LHCN-M2 (cell line): ENCODE measurements around the gene NGLY1. TPM values are rescaled to one million over a fixed set of nuclear protein-coding genes. Genes with fewer than 3 reads are reported as not detected.

Experiments
- DNase-seq: peaks from one replicate; pipeline ENCODE4 v3.0.0-alpha.2; 2012; ENCODE audit warnings: low read depth
- polyA plus RNA-seq: library from polyadenylated mRNA; unstranded; fragments of >200 nt; gene quantifications from one replicate; pipeline ENCODE4 v1.2.1, GENCODE V29; 2012; ENCODE audit warnings: missing spikeins
- total RNA-seq: library from RNA; depleted of rRNA; stranded (reverse); fragments of >200 nt; gene quantifications from 2 replicates; pipeline ENCODE4 v1.2.3, GENCODE V29; 2014; rRNA removed

The NGLY1 gene
- total RNA-seq = 23.7 and 28.3 TPM in 2 replicates
- polyA plus RNA-seq = 12.1 TPM

GRCh38 chr3:25782938-25783660 lies at the start of gene NGLY1:
NGLY1 (minus strand) TSS chr3:25783443; CDS start chr3:25783390, 53 bp downstream.
- DNase-seq = peak; percentile 73

GRCh38 chr3:25831578-25831977 lies 48.3 kb upstream of the NGLY1 start:
- DNase-seq = peak; percentile 65

GRCh38 chr3:25830373-25831280 lies 47.4 kb upstream of the NGLY1 start:
- DNase-seq = no peak

- no peak for DNase-seq
These were observed 43.3 kb upstream of the NGLY1 start for GRCh38 chr3:25826510-25826909.

- DNase-seq = no peak
These were observed 40.1 kb upstream of the NGLY1 start for GRCh38 chr3:25823314-25823713.

- peak; percentile 27 for DNase-seq
These were observed 38.7 kb upstream of the NGLY1 start for GRCh38 chr3:25821746-25822573.

- no peak for DNase-seq
These were observed 37.7 kb upstream of the NGLY1 start for GRCh38 chr3:25820816-25821486.

GRCh38 chr3:25820366-25820765 lies 37.1 kb upstream of the NGLY1 start:
- DNase-seq = peak; percentile 94

- DNase-seq = no peak
These were observed 35.1 kb upstream of the NGLY1 start for GRCh38 chr3:25818335-25818734.

- DNase-seq = no peak
These were observed 34.4 kb upstream of the NGLY1 start for GRCh38 chr3:25817638-25818037.

GRCh38 chr3:25817107-25817506 lies 33.9 kb upstream of the NGLY1 start:
- DNase-seq = no peak

GRCh38 chr3:25812644-25813043 lies 29.4 kb upstream of the NGLY1 start:
- DNase-seq = no peak

- no peak for DNase-seq
These were observed 21.4 kb upstream of the NGLY1 start for GRCh38 chr3:25804676-25805075.

- DNase-seq = no peak
These were observed 20.6 kb upstream of the NGLY1 start for GRCh38 chr3:25803833-25804232.

- DNase-seq = no peak
These were observed 18.5 kb upstream of the NGLY1 start for GRCh38 chr3:25801786-25802185.

GRCh38 chr3:25789596-25790556 lies 6.6 kb upstream of the NGLY1 start, which contains the start of gene OXSM:
OXSM (plus strand) TSS chr3:25790090; CDS start chr3:25791021, 931 bp downstream.
- peak; percentile 88 for DNase-seq

- DNase-seq = no peak
These were observed 6.0 kb upstream of the NGLY1 start for GRCh38 chr3:25789209-25789595.

- no peak for DNase-seq
These were observed 4.4 kb upstream of the NGLY1 start for GRCh38 chr3:25787689-25788088.

GRCh38 chr3:25785826-25786225 lies 2.6 kb upstream of the NGLY1 start:
- peak; percentile 3 for DNase-seq

- DNase-seq = peak; percentile 14
These were observed 1.7 kb upstream of the NGLY1 start for GRCh38 chr3:25784971-25785370.
